ENCODE data around the gene CBX5.

DNA sequence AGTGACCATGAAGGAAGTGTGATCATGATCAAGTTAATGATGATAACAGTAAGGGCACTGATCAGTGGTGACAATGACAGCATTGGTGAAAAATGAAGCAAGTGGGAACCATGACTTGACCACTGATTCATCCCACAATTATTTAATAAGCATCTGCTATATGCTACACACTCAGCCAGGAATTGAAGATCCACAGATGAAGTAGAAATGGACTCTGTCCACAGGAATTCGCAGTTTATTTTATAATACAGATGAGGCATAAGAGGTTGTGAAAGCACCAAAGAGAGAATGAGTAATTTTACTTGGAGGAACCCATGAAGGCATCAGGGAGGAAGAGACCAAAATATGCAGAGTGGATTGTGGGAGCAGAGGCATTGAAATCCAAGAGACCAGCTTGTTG is 57.3 kb downstream of the CBX5 start:
- TF ChIP-seq EZH2 (IDR thresholded peaks at IDR 0.05) (no peak), EZH2phosphoT487 (IDR thresholded peaks at IDR 0.05) (no peak)
- TF ChIP-seq, protein P1, sequence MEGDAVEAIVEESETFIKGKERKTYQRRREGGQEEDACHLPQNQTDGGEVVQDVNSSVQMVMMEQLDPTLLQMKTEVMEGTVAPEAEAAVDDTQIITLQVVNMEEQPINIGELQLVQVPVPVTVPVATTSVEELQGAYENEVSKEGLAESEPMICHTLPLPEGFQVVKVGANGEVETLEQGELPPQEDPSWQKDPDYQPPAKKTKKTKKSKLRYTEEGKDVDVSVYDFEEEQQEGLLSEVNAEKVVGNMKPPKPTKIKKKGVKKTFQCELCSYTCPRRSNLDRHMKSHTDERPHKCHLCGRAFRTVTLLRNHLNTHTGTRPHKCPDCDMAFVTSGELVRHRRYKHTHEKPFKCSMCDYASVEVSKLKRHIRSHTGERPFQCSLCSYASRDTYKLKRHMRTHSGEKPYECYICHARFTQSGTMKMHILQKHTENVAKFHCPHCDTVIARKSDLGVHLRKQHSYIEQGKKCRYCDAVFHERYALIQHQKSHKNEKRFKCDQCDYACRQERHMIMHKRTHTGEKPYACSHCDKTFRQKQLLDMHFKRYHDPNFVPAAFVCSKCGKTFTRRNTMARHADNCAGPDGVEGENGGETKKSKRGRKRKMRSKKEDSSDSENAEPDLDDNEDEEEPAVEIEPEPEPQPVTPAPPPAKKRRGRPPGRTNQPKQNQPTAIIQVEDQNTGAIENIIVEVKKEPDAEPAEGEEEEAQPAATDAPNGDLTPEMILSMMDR (IDR thresholded peaks at IDR 0.05) = no peak

Data from neural progenitor cell (in vitro differentiated cells).